CD14-positive monocyte (primary cell): ENCODE measurements around the gene HOXB8. TPM values are rescaled to one million over a fixed set of nuclear protein-coding genes. Genes with fewer than 3 reads are reported as not detected.

Experiments
- DNase-seq, 3 donors: peaks; one replicate each; pipeline ENCODE4 v3.0.0-alpha.2; 2011 to 2022
- H2AFZ ChIP-seq: 2 replicates; pipeline ENCODE4 v1.6.0; 2012; ENCODE audit warnings: mild to moderate bottlenecking, low read depth, low read length, inconsistent platforms; ENCODE audit not compliant: insufficient read depth, poor library complexity, severe bottlenecking
- H3K27ac ChIP-seq, 2 donors: 1 replicate in 1 of 2; 2 replicates in 1 of 2; pipeline ENCODE4 v1.5.1; 2012 to 2013; ENCODE audit warnings: low read length in 2 of 2, control low read depth in 1 of 2, inconsistent platforms in 1 of 2, low read depth in 1 of 2, mild to moderate bottlenecking in 1 of 2
- H3K27me3 ChIP-seq, 2 donors: one replicate each; pipeline versions ENCODE4 v1.6.0 to v1.6.1; 2011 to 2013; ENCODE audit warnings: low read length in 2 of 2; ENCODE audit not compliant: control insufficient read depth in 2 of 2, insufficient read depth in 2 of 2
- H3K36me3 ChIP-seq, 2 donors: replicated peaks in 1 of 2; 1 replicate in 1 of 2; 2 replicates in 1 of 2; pipeline versions ENCODE4 v1.5.1 to v1.6.1; 2012 to 2013; ENCODE audit warnings: low read length in 2 of 2, control low read depth in 1 of 2, inconsistent platforms in 1 of 2, mild to moderate bottlenecking in 1 of 2; ENCODE audit not compliant: insufficient read depth in 2 of 2, control insufficient read depth in 1 of 2
- H3K4me1 ChIP-seq, 2 donors: 1 replicate in 1 of 2; 2 replicates in 1 of 2; pipeline versions ENCODE4 v1.5.1 to v1.6.1; 2012 to 2013; ENCODE audit warnings: low read length in 2 of 2, control low read depth in 1 of 2, inconsistent platforms in 1 of 2, mild to moderate bottlenecking in 1 of 2, moderate library complexity in 1 of 2; ENCODE audit not compliant: insufficient read depth in 2 of 2, control insufficient read depth in 1 of 2
- H3K4me2 ChIP-seq: replicated peaks from 2 replicates; pipeline ENCODE3; 2012; ENCODE audit warnings: low read length, moderate library complexity, mild to moderate bottlenecking; ENCODE audit not compliant: poor library complexity, severe bottlenecking; ENCODE audit errors: extremely low read depth
- H3K4me3 ChIP-seq, 3 experiments: fragments of 200-600 bp in 1 of 3; sonication (generic) in 1 of 3; replicated peaks in 1 of 3; 1 replicate in 2 of 3; 2 replicates in 1 of 3; pipeline ENCODE4 v1.5.1; 2011 to 2013; ENCODE audit warnings: low read length in 3 of 3, mild to moderate bottlenecking in 3 of 3, control low read depth in 2 of 3, low read depth in 2 of 3, inconsistent platforms in 1 of 3, moderate library complexity in 1 of 3
- H3K79me2 ChIP-seq: 2 replicates; pipeline ENCODE4 v1.6.0; 2012; ENCODE audit warnings: mild to moderate bottlenecking, control low read depth, inconsistent platforms, low read length, moderate library complexity; ENCODE audit not compliant: insufficient read depth
- H3K9ac ChIP-seq: 2 replicates; pipeline ENCODE4 v1.6.0; 2017; ENCODE audit warnings: low read length, mild to moderate bottlenecking; ENCODE audit not compliant: insufficient read depth, poor library complexity, severe bottlenecking
- H3K9me3 ChIP-seq, 2 donors: replicated peaks in 1 of 2; 1 replicate in 1 of 2; 2 replicates in 1 of 2; pipeline versions ENCODE4 v1.5.1 to v1.6.1; 2012 to 2013; ENCODE audit warnings: low read length in 2 of 2, control low read depth in 1 of 2; ENCODE audit not compliant: control insufficient read depth in 1 of 2, insufficient read depth in 1 of 2
- H4K20me1 ChIP-seq: 2 replicates; pipeline ENCODE4 v1.6.0; 2012; ENCODE audit warnings: mild to moderate bottlenecking, low read length, control low read depth, moderate library complexity; ENCODE audit not compliant: insufficient read depth
- H3K27ac Mint-ChIP-seq, 7 donors: one replicate each; pipeline ENCODE4 v1.8.0; 2020; ENCODE audit warnings: mild to moderate bottlenecking in 7 of 7, mixed read lengths in 7 of 7, moderate library complexity in 6 of 7, inconsistent platforms in 2 of 7
- H3K27me3 Mint-ChIP-seq, 3 donors: one replicate each; pipeline ENCODE4 v1.8.0; 2021 to 2022; ENCODE audit warnings: low read depth in 3 of 3, mild to moderate bottlenecking in 3 of 3, mixed read lengths in 3 of 3, moderate library complexity in 3 of 3, inconsistent platforms in 1 of 3
- H3K36me3 Mint-ChIP-seq, 2 donors: one replicate each; pipeline ENCODE4 v1.8.0; 2020; ENCODE audit warnings: mixed read lengths in 2 of 2, inconsistent platforms in 1 of 2, mild to moderate bottlenecking in 1 of 2
- H3K4me1 Mint-ChIP-seq: one replicate; pipeline ENCODE4 v1.8.0; 2020; ENCODE audit warnings: mild to moderate bottlenecking, mixed read lengths
- H3K4me3 Mint-ChIP-seq, 2 donors: one replicate each; pipeline ENCODE4 v1.8.0; 2020; ENCODE audit warnings: mild to moderate bottlenecking in 2 of 2, mixed read lengths in 2 of 2, moderate library complexity in 1 of 2
- H3K9me3 Mint-ChIP-seq, 7 donors: one replicate each; pipeline ENCODE4 v1.8.0; 2020 to 2022; ENCODE audit warnings: mixed read lengths in 7 of 7, mild to moderate bottlenecking in 6 of 7, moderate library complexity in 6 of 7, inconsistent platforms in 2 of 7
- CTCF ChIP-seq: fragments of 200-600 bp; IDR thresholded peaks from one replicate; pipeline ENCODE4 v1.8.0; 2022; ENCODE audit warnings: antibody characterized with exemption, mild to moderate bottlenecking
- WGBS: methylation state at CpG from one replicate; pipeline ENCODE4 v1.1.5; 2013; ENCODE audit warnings: missing lambda C conversion rate; ENCODE audit not compliant: insufficient coverage; 5-methylcytosine and 5-hydroxymethylcytosine counted together
- intact Hi-C, 2 donors: fragments of 100-400 bp; cut with micrococcal nuclease; formaldehyde crosslinking; loops; one replicate each; pipeline versions ENCODE4 v1.15.0 to v1.15.1; 2023
- polyA plus RNA-seq, 3 donors: library from polyadenylated mRNA; depleted of rRNA in 1 of 3; unstranded in 2 of 3; stranded (reverse) in 1 of 3; fragments of 300-500 nt in 2 of 3; fragments of >200 nt in 1 of 3; fragmentation: Illumina TruSeq in 2 of 3; gene quantifications; 1 replicate in 2 of 3; 2 replicates in 1 of 3; pipeline ENCODE4 v1.2.3, GENCODE V29; 2012 to 2021

The HOXB8 gene
- polyA plus RNA-seq, 3 donors: not detected

DNA sequence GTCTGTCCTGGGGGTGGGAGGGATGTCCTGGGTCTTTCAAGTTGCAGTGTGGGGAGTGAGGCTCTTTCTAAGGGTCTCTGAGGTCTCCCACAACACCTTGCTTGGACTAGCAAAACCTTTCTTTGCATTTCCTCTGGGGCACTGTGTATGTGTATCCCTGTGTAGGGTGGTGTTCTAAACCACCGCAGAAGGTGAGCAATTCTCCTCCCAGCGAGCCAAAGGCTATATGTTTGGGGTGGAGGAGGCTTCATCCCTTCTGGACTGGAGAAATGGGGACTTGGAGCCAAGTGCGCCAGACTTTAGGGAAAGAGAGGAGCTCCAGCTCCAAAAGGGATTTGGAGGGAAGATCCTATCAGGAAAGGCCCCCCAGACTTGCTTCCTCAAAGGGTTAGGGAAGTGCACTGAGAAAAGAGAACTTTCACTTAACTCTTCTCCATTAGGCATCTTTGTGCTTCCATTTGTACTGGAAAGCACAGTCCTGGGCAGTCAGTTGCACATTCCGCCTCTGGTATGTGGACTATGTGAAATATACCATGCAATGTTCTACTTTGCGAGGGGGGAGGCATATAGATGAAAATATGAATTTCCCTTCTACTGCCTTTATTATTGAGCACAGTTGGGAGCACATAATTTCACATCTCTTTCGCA, 29.9 kb upstream of the HOXB8 start:
- H3K9me3 ChIP-seq: peaks cover 0 to 25% of the 10 kb centered on the region in 2 donors
- H3K9me3 Mint-ChIP-seq: peaks cover 0 to 30% (median 3%) of the 10 kb centered on the region in 7 donors
- H3K4me2 ChIP-seq: no peak overlapping the region
- H3K4me1 ChIP-seq: peaks cover 7 to 18% of the 10 kb centered on the region in 2 donors
- no peak overlapping the region for H2AFZ ChIP-seq
- peaks cover 89 to 97% (median 95%) of the 10 kb centered on the region in 3 donors for H3K27me3 Mint-ChIP-seq
- H3K4me1 Mint-ChIP-seq: peaks cover 17% of the 10 kb centered on the region
- intact Hi-C loops: no loop called here
- H3K4me3 Mint-ChIP-seq: peak overlapping the region in 1 of 2 donors; percentile 36
- no peak for DNase-seq
- no peak for TF ChIP-seq CTCF
- H3K27ac ChIP-seq: no peak overlapping the region
- no peak overlapping the region for H3K27ac Mint-ChIP-seq
- H4K20me1 ChIP-seq: no peaks in the 10 kb centered on the region
- H3K36me3 ChIP-seq: no peaks in the 10 kb centered on the region
- H3K9ac ChIP-seq: no peak overlapping the region
- H3K36me3 Mint-ChIP-seq: peaks cover 0 to 4% of the 10 kb centered on the region in 2 donors
- WGBS: 78% methylated on average over 4 of the region's 6 CpGs
- H3K79me2 ChIP-seq: no peaks in the 10 kb centered on the region
- no peak overlapping the region for H3K4me3 ChIP-seq
- H3K27me3 ChIP-seq: peaks cover 81 to 93% of the 10 kb centered on the region in 2 donors

- no peaks in the 10 kb centered on the region for H3K36me3 ChIP-seq
- no peak for DNase-seq
- H3K79me2 ChIP-seq: no peaks in the 10 kb centered on the region
- no CpG with 5 or more reads among the region's 1 CpG for WGBS
- H3K27me3 ChIP-seq: peaks cover 84 to 96% of the 10 kb centered on the region in 2 donors
- H3K4me3 Mint-ChIP-seq: peak overlapping the region in 1 of 2 donors; percentile 36
- peaks cover 0 to 25% of the 10 kb centered on the region in 2 donors for H3K9me3 ChIP-seq
- H4K20me1 ChIP-seq: no peaks in the 10 kb centered on the region
- H3K9ac ChIP-seq: no peak overlapping the region
- no peak overlapping the region for H3K4me3 ChIP-seq
- peaks cover 90 to 99% (median 95%) of the 10 kb centered on the region in 3 donors for H3K27me3 Mint-ChIP-seq
- no peak overlapping the region for H3K27ac Mint-ChIP-seq
- peaks cover 17% of the 10 kb centered on the region for H3K4me1 Mint-ChIP-seq
- H3K4me1 ChIP-seq: peaks cover 7 to 18% of the 10 kb centered on the region in 2 donors
- no peak overlapping the region for H3K4me2 ChIP-seq
- no peak overlapping the region for H2AFZ ChIP-seq
- TF ChIP-seq CTCF: no peak
- intact Hi-C loops: no loop called here
- no peak overlapping the region for H3K27ac ChIP-seq
- H3K9me3 Mint-ChIP-seq: peaks cover 0 to 30% (median 3%) of the 10 kb centered on the region in 7 donors
- peaks cover 0 to 4% of the 10 kb centered on the region in 2 donors for H3K36me3 Mint-ChIP-seq
These were observed 29.1 kb upstream of the HOXB8 start for GRCh38 chr17:48644159-48644558.
